Measurements from ENCODE around the gene SACS.
"Not testable (repeated sequence)": the region's sequence is repeated elsewhere in the genome, so short reads cannot be mapped to it uniquely, and the experiment has no call there.

SACS gene

DNA sequence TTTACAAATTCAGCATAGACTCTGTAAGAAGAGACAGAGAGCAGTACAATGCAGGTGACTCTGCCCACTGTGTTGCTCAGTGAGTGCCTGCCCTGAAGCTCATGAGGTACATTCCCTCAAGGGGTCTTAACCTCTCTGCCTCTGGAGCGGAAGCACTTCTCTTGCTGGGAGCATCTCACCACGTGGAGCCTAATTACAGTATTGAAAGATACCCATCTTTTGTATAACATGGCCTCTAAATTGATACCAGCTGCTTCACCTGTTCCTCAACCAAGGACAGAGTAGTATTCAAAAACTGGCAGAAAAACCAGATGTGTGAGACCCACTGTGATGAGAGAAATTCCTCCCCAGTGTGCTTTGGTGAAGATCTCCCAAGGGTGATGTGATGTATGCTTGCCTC, 77.1 kb downstream of the SACS start:
- DNase-seq (ENCODE audit: low read depth) = no peak

- DNase-seq (ENCODE audit: low read depth) = no peak
Observed at GRCh38 chr13:23354520-23354919, 79.0 kb downstream of the SACS start.

- DNase-seq (ENCODE audit: low read depth) = no peak
Observed at GRCh38 chr13:23352161-23352560, 81.3 kb downstream of the SACS start.

DNA sequence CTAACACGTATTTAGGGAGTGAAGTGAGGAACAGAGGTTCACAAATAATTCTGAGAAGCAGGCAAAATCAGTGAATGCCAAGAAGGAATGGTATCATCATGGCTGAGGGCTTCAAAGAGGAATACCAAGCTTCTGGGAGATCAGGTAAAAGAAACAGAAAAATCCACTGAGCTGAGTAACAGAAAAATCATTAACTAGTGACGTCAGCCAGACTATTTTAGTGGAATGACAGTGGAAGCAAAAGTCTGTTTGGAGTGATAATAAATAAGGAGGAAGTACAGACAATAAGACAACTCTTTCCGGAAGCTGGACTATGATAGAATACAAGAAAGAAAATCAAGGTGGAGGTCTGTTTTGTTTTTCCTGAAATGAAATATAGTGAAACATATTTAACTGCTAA, 83.5 kb downstream of the SACS start:
- no peak for DNase-seq (ENCODE audit: low read depth)

- no peak for DNase-seq (ENCODE audit: low read depth)
Observed at GRCh38 chr13:23349161-23349897, 84.2 kb downstream of the SACS start.

DNA sequence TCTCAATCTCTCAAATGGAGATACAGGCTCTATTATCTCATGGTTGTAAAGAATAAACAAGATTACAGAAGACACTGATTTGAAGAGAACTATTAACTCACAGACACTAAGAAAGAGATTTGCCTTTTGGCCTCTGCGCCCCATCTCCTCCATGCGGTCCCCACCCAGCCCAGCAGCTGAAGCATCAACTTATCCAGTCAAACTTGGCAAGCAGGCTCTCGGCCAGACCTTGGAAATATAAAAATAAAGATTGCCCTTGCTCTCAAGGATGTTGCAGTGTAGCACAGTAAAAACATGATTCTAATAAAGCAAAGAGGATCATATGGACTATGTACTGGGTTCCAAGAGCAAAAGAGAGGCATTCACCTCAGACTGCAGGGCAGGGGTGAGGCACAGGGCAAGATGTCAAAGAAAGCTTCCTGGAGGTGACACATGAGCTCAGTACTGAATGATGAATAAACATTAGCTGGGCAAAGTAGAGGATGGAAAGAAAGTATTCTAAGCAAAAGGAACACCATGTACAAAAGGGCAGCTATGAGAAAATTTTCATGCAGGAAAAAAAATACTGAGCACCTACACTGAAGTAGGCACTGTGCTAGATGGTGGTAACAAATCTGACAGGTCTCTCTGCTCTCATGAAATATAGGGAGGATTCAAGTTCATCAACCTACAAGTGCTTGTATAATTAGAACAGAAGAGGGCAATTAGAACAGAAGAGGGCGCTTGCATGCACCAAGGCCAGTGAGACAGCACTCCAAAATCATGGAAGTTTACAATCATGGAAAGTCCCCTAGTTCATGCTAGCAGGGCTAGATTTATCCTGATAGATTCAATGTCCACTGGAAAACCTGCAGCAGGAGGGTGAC, 85.0 kb downstream of the SACS start:
- DNase-seq (ENCODE audit: low read depth) = no peak

- no peak for DNase-seq (ENCODE audit: low read depth)
Observed at GRCh38 chr13:23347601-23348000, 85.9 kb downstream of the SACS start.

GRCh38 chr13:23344931-23345595, 88.4 kb downstream of the SACS start:
- DNase-seq (ENCODE audit: low read depth) = no peak

- no peak for DNase-seq (ENCODE audit: low read depth)
Observed at GRCh38 chr13:23339225-23339624, 94.3 kb downstream of the SACS start.

DNA sequence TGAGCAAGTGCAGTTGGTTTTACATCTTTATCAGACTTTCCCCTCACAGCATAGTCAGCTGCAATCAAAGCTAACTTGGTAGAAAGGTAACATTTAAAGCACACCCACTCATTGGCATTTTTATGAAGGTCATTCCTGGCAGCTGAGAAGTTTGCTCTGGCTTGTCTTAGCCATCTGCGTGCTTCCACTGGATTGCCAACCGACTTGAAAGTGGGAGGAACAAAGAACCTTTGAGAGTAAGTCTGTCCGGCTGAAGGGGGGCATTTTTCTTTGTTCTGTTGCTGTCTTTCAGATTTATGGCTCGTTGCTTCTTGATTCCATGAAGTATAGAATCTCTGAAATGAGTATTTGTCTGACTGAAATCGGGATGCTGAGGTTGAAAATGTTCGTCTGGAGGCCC, 103.1 kb downstream of the SACS start:
- no peak for DNase-seq (ENCODE audit: low read depth)

DNA sequence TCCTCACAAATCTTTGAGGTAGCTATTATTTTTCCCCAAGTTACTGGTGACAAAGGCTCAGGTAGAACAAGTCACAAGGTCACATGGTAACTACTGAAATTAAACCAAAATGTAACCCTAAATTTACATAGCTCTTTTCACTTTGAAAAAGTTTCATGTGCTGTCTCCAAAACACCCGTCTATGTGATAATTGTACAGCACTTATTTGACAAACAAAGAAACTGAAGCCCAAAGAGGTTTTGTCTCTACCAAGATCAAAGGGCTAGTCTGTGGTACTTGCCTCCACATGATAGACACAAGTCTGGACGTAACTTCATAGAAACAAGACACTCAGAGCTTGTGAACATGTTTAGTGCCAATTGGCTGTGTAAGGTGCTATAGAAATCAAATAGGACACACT, 108.3 kb downstream of the SACS start:
- DNase-seq (ENCODE audit: low read depth) = no peak

- no peak for DNase-seq (ENCODE audit: low read depth)
Observed at GRCh38 chr13:23323946-23324709, 109.4 kb downstream of the SACS start.

DNA sequence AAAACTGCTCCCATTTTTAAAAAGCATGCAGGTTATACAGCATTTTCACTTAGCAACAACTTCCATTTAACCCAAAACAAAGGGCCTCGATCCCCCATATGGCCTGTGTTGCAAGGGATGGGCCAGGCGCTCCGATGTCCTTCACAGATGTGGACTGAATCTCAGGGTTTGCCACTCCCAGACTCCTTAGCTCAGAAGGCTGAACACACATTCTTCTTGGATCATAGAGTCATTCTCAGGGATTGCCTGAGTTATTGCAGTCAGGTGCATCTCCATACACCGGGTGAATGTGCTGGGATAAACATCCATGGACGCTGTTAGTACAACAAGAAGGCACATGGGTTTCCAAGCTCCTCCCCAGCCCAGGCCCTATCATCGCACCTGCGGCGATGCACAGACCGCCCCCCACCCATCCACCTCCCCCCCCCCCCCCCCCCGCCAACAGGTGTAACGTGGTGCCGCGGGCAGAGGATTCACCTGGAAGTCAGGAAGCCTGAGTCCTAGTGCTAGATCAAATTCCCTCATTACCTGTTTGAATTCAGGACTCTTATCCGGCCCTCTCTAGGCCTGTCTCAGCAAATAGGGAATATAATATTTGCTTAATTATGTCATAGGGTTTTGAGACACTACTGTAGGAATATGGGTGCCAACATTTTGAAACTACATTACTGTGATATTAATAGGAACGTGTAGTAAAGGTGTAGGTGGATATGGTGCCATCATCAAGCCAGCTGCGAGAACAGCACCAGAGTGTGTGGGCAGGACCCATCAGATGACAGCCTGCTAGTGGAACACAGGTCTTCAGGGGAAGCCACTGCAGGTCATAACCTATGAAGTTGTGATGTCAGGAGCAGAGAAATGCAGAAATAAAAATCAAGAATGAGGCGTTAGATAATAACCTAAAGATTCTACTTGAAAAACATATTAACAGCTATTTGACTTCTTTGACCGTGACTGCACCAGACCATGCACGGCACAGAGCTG, 110.9 kb downstream of the SACS start:
- DNase-seq (ENCODE audit: low read depth) = no peak

DNA sequence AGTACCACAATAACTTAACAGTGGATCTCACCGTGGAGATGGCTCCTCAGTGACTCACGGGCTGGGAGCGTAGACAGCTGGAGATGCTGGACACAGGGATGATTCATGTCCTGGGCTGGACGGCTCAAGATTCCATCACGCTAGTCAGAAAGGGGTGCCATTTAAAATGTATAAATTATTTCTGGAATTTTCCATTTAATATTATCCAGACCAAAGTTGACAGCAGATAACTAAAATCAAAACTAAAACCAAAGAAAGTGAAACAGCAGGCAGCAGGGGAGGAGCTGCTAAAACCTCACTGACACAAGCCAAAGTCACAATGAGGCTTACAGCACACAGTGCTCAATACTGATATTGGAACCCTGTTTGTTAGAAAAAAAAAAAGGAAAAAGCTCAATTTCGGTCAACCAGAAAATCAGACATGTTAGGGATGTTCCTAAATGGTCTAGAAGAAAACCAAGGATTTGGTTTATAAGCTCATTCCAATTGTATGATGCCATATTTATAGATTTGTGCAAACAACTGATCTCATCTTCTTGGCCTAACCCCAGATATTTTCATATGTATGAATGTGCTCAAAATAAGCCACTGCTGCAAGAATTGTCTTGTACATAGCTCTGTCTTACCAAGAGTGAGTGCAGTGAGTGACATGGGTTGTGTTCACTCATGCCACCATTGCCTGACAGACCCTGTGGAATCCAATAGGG, 111.8 kb downstream of the SACS start:
- DNase-seq (ENCODE audit: low read depth) = no peak

GRCh38 chr13:23320926-23321534, 112.5 kb downstream of the SACS start:
- no peak for DNase-seq (ENCODE audit: low read depth)

DNA sequence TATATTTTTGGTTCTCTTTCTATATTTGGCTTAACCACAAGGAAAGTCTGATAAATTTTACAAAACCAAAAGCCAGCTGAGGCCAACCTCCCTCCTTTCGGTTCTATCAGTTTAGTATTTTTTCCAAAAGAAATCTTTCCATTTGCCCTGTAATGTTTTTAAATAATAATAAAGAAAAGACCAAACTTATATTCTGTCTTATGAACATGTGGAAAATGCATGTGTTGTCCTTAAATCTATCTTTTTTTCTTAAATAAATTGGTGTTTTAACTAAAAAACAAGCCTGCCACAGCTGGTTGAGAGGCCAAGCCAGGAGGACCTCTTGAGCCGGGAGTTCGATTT, 113.6 kb downstream of the SACS start:
- DNase-seq (ENCODE audit: low read depth) = no peak

DNA sequence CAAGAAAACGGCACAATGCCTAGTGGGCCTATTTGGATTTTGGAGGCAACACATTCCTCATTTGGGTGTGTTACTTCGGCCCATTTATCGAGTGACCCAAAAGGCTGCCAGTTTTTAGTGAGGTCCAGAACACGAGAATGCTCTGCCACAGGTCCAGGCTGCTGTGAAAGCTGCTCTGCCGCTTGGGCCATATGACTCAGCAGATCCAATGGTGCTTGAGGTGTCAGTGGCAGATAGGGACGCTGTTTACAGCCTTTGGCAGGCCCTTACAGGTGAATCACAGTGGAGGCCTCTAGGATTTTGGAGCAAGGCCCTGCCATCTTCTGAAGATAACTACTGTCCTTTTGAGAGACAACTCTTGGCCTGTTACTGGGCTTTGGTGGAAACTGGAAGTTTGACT, 118.7 kb downstream of the SACS start:
- DNase-seq (ENCODE audit: low read depth) = not testable (repeated sequence)

GRCh38 chr13:23292586-23292985, 140.9 kb downstream of the SACS start:
- no peak for DNase-seq (ENCODE audit: low read depth)

- no peak for DNase-seq (ENCODE audit: low read depth)
Observed at GRCh38 chr13:23289917-23290357, 143.6 kb downstream of the SACS start.

- no peak for DNase-seq (ENCODE audit: low read depth)
Observed at GRCh38 chr13:23288995-23289394, 144.5 kb downstream of the SACS start.

Data from activated T-cell treated with anti-CD3 and anti-CD28 coated beads for 48 hours (primary cell).